Measurements from ENCODE around the gene ZNF318.

DNA sequence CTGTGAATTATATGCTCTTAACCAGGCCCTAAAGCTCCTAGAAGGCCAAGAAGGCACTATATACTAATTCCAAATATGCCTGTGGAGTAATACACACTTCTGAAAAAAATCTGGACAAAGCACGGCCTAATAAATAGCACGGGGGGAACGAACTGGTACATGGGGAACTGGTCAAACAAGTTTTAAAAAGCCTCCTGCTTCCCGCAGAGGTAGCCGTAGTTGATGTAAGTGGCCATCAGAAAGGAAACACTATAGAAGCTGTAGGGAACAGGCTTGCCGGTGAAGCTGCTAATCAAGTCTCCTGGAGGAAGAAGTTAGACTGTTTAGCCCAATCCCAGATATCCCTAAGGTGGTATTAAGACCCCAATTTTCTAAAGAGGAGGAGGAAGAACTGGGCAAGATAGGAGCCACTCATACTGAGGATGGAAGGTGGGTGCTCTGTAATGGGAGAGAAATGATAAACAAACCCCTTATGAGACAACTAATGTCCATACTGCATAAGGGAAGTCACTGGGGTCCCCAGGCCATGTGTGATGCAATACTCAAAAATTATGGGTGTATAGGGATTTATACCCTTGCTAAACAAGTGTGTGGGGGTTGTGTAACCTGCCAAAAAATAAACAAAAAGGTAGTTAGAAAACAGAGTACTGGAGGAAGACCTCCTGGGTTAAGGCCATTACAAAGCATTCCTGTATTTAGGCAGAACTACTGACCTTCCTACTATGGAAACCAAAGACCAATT lies 27.1 kb upstream of the ZNF318 start:
- TF ChIP-seq GATA2 (IDR thresholded peaks at IDR 0.05; ENCODE audit: low read depth, low read length) (no peak), GATA3 (IDR thresholded peaks at IDR 0.05; ENCODE audit: low read depth, low read length) (no peak)
